T-helper 17 cell (primary cell): ENCODE results near the gene TMEM151B. TPM values are rescaled to one million over a fixed set of nuclear protein-coding genes. Genes with fewer than 3 reads are reported as not detected.
A peak's percentile ranks its signal among the peaks of the same experiment; 100 is the strongest.
"Not testable (repeated sequence)": the region's sequence is repeated elsewhere in the genome, so short reads cannot be mapped to it uniquely, and the experiment has no call there.

ENCODE experiments used
- ATAC-seq: fragments of 150-1000 bp; cut with Tn5 transposase; 2 replicates; pipeline ENCODE4 v1.10.0; 2021; ENCODE audit warnings: mild to moderate bottlenecking, moderate library complexity
- DNase-seq, 3 donors: peaks; one replicate each; pipeline versions ENCODE4 v3.0.0 to v3.0.0-alpha.2; 2020 to 2021
- H3K9me3 ChIP-seq: one replicate; pipeline ENCODE4 v1.7.0; 2013; ENCODE audit warnings: low read length, mild to moderate bottlenecking; ENCODE audit not compliant: control insufficient read depth, poor library complexity, severe bottlenecking
- H3K27ac Mint-ChIP-seq: one replicate; pipeline ENCODE4 v1.8.0; 2022; ENCODE audit warnings: mild to moderate bottlenecking, moderate library complexity, mixed read lengths
- H3K27me3 Mint-ChIP-seq: one replicate; pipeline ENCODE4 v1.8.0; 2022; ENCODE audit warnings: mixed read lengths
- H3K36me3 Mint-ChIP-seq: one replicate; pipeline ENCODE4 v1.8.0; 2022; ENCODE audit warnings: low read depth, mixed read lengths
- H3K4me1 Mint-ChIP-seq: one replicate; pipeline ENCODE4 v1.8.0; 2022; ENCODE audit warnings: mild to moderate bottlenecking, mixed read lengths
- H3K4me3 Mint-ChIP-seq: one replicate; pipeline ENCODE4 v1.8.0; 2022; ENCODE audit warnings: mild to moderate bottlenecking, moderate library complexity, mixed read lengths
- total RNA-seq, 4 donors: library from RNA in 2 of 4; stranded (reverse) in 2 of 4; gene quantifications; one replicate each; pipeline ENCODE4 v1.2.3 and lab custom pipeline; 2022 to 2026

The TMEM151B gene
- total RNA-seq, 2 donors from 2014 or later, result not detected

DNA sequence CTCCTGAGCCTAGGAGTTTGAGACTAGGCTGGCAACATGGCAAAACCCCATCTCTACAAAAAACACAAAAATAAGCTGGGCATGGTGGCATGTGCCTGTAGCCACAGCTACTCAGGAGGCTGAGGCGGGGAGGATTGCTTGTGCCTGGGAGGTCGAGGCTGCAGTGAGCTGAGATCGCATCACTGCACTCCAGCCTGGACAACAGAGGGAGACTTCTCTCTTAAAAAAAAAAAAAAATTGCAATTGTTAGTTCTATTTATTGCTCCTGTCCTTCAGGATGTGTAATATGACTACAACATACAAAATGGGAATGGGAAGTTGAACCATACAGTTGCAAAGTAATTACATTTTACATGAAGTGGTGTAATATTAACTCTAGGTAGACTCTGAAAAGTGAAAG, 51.0 kb downstream of the TMEM151B start:
- Mint-ChIP-seq H3K4me3 (no peak overlapping the region), H3K4me1 (peaks cover 3% of the 10 kb centered on the region), H3K36me3 (peaks cover 6% of the 10 kb centered on the region), H3K27ac (no peak overlapping the region), H3K27me3 (peaks cover 45% of the 10 kb centered on the region)
- DNase-seq, result no peak
- no peak for ATAC-seq
- H3K9me3 ChIP-seq, result no peaks in the 10 kb centered on the region

- Mint-ChIP-seq H3K36me3 (no peaks in the 10 kb centered on the region), H3K4me3 (no peak overlapping the region), H3K4me1 (no peaks in the 10 kb centered on the region), H3K27me3 (peaks cover 41% of the 10 kb centered on the region), H3K27ac (no peak overlapping the region)
- no peaks in the 10 kb centered on the region for H3K9me3 ChIP-seq
- ATAC-seq (no peak), DNase-seq (no peak)
Observed at GRCh38 chr6:44327096-44327495, 56.8 kb downstream of the TMEM151B start.

- Mint-ChIP-seq H3K36me3 (peaks cover 3% of the 10 kb centered on the region), H3K4me1 (no peaks in the 10 kb centered on the region), H3K27me3 (peaks cover 48% of the 10 kb centered on the region), H3K27ac (no peak overlapping the region), H3K4me3 (no peak overlapping the region)
- no peaks in the 10 kb centered on the region for H3K9me3 ChIP-seq
- ATAC-seq, result no peak
- no peak for DNase-seq
Observed at GRCh38 chr6:44327760-44328159, 57.5 kb downstream of the TMEM151B start.

DNA sequence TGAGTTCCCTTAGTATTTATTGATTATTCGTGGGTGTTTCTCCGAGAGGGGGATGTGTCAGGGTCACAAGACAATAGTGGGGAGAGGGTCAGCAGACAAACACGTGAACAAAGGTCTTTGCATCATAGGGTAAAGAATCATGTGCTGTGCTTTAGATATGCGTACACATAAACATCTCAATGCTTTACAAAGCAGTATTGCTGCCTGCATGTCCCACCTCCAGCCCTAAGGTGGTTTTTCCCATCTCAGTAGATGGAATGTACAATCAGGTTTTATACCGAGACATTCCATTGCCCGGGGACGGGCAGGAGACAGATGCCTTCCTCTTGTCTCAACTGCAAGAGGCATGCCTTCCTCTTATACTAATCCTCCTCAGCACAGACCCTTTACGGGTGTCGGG, 58.0 kb downstream of the TMEM151B start:
- not testable (repeated sequence) for H3K9me3 ChIP-seq, H3K4me3 Mint-ChIP-seq, H3K4me1 Mint-ChIP-seq, DNase-seq, ATAC-seq, H3K36me3 Mint-ChIP-seq, H3K27ac Mint-ChIP-seq
- H3K27me3 Mint-ChIP-seq, result peaks cover 52% of the 10 kb centered on the region

DNA sequence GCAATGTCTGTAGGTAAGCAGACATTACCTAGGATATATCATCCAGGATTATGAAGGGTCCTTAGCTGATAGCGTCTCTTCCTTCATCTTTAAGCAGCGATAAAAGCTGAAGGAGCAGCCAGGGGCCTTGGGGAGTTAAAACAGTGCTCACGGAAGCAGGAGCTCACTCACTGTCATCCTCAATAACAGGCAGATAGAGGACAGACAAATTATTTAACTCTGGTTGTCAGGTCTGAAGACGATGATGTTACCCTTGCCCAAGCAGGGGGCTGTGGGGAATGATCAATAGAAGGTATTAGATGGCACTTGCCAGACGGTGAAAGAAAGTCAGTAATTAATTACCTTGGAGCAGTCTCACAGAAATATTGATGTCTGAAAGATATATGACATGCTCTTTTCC, 59.6 kb downstream of the TMEM151B start:
- Mint-ChIP-seq H3K27ac (no peak overlapping the region), H3K4me3 (no peak overlapping the region), H3K4me1 (no peaks in the 10 kb centered on the region), H3K36me3 (peaks cover 3% of the 10 kb centered on the region), H3K27me3 (peaks cover 58% of the 10 kb centered on the region)
- DNase-seq (no peak), ATAC-seq (no peak)
- no peaks in the 10 kb centered on the region for H3K9me3 ChIP-seq

GRCh38 chr6:44332585-44332984, 62.3 kb downstream of the TMEM151B start:
- peaks cover 67% of the 10 kb centered on the region for H3K27me3 Mint-ChIP-seq
- no peak for ATAC-seq
- no peak overlapping the region for H3K4me3 Mint-ChIP-seq
- no peak overlapping the region for H3K27ac Mint-ChIP-seq
- H3K36me3 Mint-ChIP-seq, result peaks cover 3% of the 10 kb centered on the region
- H3K9me3 ChIP-seq, result no peaks in the 10 kb centered on the region
- H3K4me1 Mint-ChIP-seq, result no peaks in the 10 kb centered on the region
- no peak for DNase-seq

DNA sequence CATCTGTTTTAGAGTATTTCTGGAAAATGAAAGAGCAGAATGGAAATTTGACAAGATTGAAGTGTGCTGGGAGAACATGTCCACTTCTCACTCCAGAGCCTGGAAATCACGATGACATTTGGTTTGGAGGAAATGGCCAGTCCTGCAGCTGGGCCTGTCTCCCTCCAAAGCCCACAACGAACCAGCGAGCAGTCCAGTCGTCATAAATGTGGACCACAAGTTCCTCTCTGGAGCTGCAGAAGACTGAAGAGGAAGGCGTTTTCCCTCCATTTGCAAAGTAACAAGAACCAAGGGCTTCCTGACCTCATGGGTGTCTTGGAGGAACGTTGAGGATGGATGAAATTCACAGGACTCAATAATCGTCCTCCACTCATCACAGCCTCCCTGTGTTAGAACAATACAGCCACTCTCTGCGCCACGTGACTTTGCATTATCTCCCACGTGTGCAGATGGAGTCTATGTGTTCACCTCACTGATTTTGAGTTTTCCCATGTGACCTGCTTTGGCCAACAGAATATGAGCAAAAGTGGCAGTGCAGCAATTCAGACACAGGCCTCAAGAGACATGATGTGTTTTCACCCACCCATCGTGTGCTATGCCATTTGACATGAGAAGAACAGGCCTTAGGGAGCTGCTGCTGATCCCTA, 63.1 kb downstream of the TMEM151B start:
- no peaks in the 10 kb centered on the region for H3K4me1 Mint-ChIP-seq
- peaks cover 3% of the 10 kb centered on the region for H3K36me3 Mint-ChIP-seq
- ATAC-seq (no peak), DNase-seq (no peak)
- no peak overlapping the region for H3K27ac Mint-ChIP-seq
- H3K27me3 Mint-ChIP-seq, result peaks cover 59% of the 10 kb centered on the region
- no peak overlapping the region for H3K4me3 Mint-ChIP-seq
- no peaks in the 10 kb centered on the region for H3K9me3 ChIP-seq

- peaks cover 53% of the 10 kb centered on the region for H3K27me3 Mint-ChIP-seq
- no peak for ATAC-seq
Observed at GRCh38 chr6:44333942-44334341, 63.7 kb downstream of the TMEM151B start.

GRCh38 chr6:44335631-44336030, 65.4 kb downstream of the TMEM151B start:
- no peak for ATAC-seq

More at GRCh38 chr6:44333942-44334341, 63.7 kb downstream of the TMEM151B start:
- Mint-ChIP-seq H3K4me3 (no peak overlapping the region), H3K4me1 (no peaks in the 10 kb centered on the region), H3K36me3 (peaks cover 3% of the 10 kb centered on the region), H3K27ac (no peak overlapping the region)
- no peak for DNase-seq
- H3K9me3 ChIP-seq, result no peaks in the 10 kb centered on the region

GRCh38 chr6:44338228-44339122, 68.2 kb downstream of the TMEM151B start:
- peak; percentile 95 for ATAC-seq
- no peaks in the 10 kb centered on the region for H3K9me3 ChIP-seq
- Mint-ChIP-seq H3K27ac (no peak overlapping the region), H3K27me3 (peaks cover 34% of the 10 kb centered on the region), H3K4me3 (no peak overlapping the region), H3K4me1 (no peaks in the 10 kb centered on the region), H3K36me3 (no peaks in the 10 kb centered on the region)
- peak; percentile 18 to 57 (median 40) for DNase-seq

More at GRCh38 chr6:44335631-44336030, 65.4 kb downstream of the TMEM151B start:
- H3K9me3 ChIP-seq, result no peaks in the 10 kb centered on the region
- H3K36me3 Mint-ChIP-seq, result peaks cover 3% of the 10 kb centered on the region
- H3K4me3 Mint-ChIP-seq, result no peak overlapping the region
- no peak for DNase-seq
- no peak overlapping the region for H3K27ac Mint-ChIP-seq
- H3K27me3 Mint-ChIP-seq, result peaks cover 36% of the 10 kb centered on the region
- H3K4me1 Mint-ChIP-seq, result no peaks in the 10 kb centered on the region

DNA sequence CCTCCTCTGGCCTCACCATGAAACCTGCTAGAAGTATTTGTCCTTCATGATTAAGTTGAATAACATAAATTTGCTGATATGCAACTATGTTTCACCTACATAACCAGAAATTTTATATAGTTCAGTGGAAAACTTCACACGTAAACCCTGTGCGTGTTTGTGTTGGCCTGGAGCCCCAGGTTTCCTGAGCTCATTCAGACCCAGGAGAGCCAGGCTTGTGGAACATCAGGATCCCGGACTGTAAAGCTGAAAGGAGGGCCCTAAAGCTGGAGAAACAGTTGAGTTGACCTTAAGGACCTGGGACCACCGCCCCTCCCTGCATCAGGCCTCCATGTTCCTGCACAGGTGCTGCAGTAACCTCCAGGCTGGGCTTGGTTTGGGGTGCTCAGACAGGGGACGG, 69.1 kb downstream of the TMEM151B start:
- H3K36me3 Mint-ChIP-seq, result no peaks in the 10 kb centered on the region
- ATAC-seq (no peak), DNase-seq (no peak)
- no peaks in the 10 kb centered on the region for H3K4me1 Mint-ChIP-seq
- H3K4me3 Mint-ChIP-seq, result no peak overlapping the region
- no peak overlapping the region for H3K27ac Mint-ChIP-seq
- no peaks in the 10 kb centered on the region for H3K9me3 ChIP-seq
- H3K27me3 Mint-ChIP-seq, result peaks cover 38% of the 10 kb centered on the region

DNA sequence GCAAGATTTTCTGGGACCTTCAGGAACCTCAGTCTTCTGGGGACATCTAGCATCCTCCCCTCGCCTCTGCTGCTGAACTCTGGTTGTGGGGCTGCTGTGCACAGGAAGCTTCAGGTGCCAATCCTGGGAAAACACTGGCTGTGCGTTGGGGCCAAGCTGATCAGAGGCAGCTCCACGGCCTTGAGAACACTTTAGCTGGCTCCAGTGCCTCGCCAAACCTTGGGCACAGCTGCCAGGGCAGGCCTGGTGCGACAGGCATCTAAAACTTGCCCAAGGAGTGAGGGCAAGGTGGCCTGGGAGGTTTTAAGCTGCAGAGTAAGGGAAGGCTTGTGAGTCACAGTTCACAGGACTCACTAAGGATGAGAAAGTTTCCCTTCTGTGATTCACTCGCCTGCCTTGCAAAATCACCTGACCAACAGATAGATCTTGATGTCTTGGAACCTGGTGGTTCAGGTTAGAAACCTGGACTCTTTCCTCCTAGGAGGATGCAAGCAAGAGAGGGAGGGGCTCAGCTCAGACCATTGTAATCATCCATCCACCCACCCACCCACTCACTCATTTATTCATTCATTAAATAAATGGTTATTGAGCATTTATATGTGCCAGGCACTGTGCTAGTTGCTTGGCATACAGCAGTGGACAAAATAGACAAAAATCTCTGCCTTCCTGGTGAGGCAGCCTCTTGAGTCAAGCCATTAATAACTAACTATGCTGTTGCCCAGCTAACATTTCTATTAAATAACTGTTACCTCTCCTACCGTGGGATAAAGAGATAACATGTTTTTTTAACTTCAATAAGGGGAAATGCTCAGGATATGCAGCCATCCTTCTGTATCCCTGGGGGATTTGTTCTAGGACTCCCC, 69.7 kb downstream of the TMEM151B start:
- H3K27me3 Mint-ChIP-seq, result peaks cover 45% of the 10 kb centered on the region
- H3K36me3 Mint-ChIP-seq, result no peaks in the 10 kb centered on the region
- H3K4me3 Mint-ChIP-seq, result no peak overlapping the region
- DNase-seq, result no peak
- no peak overlapping the region for H3K27ac Mint-ChIP-seq
- no peaks in the 10 kb centered on the region for H3K9me3 ChIP-seq
- no peak for ATAC-seq
- H3K4me1 Mint-ChIP-seq, result no peaks in the 10 kb centered on the region
